Stromal cell of bone marrow (primary cell): ENCODE data around the gene KIF21B.

Experiments
- DNase-seq: peaks from one replicate; pipeline ENCODE4 v3.0.0-alpha.2; 2012; ENCODE audit warnings: low read depth

KIF21B gene, protein sequence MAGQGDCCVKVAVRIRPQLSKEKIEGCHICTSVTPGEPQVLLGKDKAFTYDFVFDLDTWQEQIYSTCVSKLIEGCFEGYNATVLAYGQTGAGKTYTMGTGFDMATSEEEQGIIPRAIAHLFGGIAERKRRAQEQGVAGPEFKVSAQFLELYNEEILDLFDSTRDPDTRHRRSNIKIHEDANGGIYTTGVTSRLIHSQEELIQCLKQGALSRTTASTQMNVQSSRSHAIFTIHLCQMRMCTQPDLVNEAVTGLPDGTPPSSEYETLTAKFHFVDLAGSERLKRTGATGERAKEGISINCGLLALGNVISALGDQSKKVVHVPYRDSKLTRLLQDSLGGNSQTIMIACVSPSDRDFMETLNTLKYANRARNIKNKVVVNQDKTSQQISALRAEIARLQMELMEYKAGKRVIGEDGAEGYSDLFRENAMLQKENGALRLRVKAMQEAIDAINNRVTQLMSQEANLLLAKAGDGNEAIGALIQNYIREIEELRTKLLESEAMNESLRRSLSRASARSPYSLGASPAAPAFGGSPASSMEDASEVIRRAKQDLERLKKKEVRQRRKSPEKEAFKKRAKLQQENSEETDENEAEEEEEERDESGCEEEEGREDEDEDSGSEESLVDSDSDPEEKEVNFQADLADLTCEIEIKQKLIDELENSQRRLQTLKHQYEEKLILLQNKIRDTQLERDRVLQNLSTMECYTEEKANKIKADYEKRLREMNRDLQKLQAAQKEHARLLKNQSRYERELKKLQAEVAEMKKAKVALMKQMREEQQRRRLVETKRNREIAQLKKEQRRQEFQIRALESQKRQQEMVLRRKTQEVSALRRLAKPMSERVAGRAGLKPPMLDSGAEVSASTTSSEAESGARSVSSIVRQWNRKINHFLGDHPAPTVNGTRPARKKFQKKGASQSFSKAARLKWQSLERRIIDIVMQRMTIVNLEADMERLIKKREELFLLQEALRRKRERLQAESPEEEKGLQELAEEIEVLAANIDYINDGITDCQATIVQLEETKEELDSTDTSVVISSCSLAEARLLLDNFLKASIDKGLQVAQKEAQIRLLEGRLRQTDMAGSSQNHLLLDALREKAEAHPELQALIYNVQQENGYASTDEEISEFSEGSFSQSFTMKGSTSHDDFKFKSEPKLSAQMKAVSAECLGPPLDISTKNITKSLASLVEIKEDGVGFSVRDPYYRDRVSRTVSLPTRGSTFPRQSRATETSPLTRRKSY (N-terminal part only)

DNA sequence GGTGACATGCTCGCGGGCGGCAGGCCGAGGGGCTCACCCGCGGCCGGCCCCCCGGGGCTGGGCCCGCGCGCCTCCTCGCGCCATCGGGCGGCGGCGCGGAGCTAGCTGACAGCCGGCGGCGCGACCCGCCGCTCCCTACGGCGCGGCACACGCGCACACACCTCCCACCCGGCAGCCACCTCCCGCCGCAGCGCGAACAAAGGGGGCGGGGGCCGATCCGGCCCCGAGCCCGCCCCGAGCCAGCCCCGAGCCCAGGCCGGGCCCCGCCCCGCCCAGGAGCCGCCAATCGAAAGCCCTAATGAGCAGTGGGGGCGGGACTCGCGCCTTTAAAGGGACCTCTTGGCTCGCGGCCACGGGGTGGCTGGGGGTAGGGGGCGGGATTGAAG lies at the start of gene KIF21B:
Gene KIF21B, minus strand, starts transcription at position 198 of the 386 bp plus-strand sequence. CDS start 331 bp downstream, outside the sequence.
- no peak for DNase-seq

- no peak for DNase-seq
Observed at GRCh38 chr1:201072922-201073321, 49.4 kb upstream of the KIF21B start.

DNA sequence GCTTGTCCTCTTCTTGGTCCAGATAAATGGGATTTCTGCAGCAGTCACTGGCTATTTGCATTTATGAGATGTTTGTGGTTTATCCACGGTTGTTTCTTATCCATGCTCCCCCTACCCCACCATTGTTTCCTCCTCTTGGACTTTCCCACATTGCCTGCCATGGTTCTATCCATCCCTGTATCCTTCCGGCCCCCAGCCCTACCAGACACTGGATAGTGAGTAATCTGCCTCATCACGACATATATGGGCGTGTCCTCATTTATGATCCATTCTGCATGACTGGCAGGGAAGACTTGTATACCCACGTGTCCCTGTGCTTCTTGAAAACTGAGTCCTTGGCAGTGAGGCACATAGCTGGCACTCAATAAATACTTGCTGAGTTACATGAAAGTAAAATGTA lies 48.6 kb upstream of the KIF21B start:
- no peak for DNase-seq

DNA sequence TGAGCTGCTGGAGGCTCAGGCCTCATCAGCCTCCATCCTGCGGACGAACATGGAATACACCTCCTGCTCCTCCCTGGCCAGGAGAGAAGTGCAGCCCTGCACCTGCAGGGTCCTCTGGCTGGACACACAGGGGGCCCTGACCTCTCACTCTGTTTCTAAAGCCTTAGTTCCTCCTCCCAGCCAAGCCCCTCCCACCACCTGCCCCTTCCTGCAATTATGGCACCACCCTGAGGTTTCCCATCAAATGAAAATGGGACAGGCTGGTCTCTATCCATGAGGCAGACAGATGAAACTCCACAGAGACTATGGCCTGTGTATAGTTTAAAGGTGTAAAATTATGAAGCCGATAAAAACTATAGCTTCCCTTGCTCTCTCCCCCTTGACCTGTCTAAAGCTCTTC lies 46.1 kb upstream of the KIF21B start:
- DNase-seq: no peak

GRCh38 chr1:201068976-201069375 lies 45.5 kb upstream of the KIF21B start:
- no peak for DNase-seq

- no peak for DNase-seq
Observed at GRCh38 chr1:201066986-201067385, 43.5 kb upstream of the KIF21B start.

- DNase-seq: no peak
Observed at GRCh38 chr1:201065686-201066085, 42.2 kb upstream of the KIF21B start.

GRCh38 chr1:201064806-201065205 lies 41.3 kb upstream of the KIF21B start:
- no peak for DNase-seq

GRCh38 chr1:201063145-201063544 lies 39.6 kb upstream of the KIF21B start:
- no peak for DNase-seq

DNA sequence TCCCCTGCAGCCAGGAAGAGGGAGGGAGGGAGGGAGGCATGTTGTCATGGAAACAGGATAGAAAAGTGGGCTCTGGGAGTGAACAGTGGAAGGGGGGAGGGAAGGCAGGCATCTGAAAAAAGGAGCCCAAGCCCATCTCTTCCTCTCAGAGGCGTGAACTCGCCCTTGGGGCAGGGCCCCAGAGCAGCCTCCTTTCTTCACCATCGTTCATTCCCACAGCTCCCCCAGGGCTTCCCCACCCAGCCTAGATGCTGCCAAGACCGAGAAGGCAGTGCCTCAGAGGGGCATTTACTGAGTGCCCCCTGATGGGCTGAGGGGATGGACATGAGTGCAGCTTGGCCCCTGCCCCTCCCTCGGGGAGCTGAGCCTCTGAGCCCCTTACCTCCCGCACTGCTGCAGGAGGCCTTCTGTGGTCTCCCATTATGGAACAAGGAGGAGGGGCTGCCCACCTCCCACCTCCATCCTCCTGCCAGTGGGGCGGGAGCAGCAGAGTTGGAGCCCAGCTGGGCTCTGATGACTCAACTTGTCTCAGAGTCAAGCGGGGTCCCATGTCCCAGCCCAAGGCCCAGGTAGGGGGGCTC lies 39.1 kb upstream of the KIF21B start:
- no peak for DNase-seq

DNA sequence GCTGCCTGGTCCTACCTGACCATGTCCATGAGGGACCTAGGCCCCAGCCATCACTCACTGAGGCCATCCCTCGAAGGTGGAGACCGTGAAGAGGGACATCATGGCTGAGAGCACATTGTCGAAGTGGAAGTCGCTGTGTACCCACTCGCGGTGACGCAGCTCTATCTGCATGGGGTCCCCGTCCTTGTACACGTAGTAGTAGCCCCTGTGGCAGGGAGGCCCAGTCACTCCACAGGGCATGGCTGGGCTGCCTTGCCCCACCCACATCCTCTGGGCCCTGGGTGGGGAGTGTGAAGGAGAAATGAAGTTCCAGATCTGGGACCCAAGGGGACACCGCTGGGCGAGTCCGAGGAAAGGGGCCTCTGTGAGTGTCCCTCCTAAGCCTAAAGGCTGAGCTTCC lies 38.4 kb upstream of the KIF21B start:
- no peak for DNase-seq

GRCh38 chr1:201061049-201061448 lies 37.5 kb upstream of the KIF21B start:
- no peak for DNase-seq

GRCh38 chr1:201060586-201060985 lies 37.1 kb upstream of the KIF21B start:
- DNase-seq: no peak

GRCh38 chr1:201059871-201060555 lies 36.5 kb upstream of the KIF21B start:
- DNase-seq: no peak

- no peak for DNase-seq
Observed at GRCh38 chr1:201059401-201059800, 35.9 kb upstream of the KIF21B start.

GRCh38 chr1:201054091-201054543 lies 30.6 kb upstream of the KIF21B start:
- no peak for DNase-seq

GRCh38 chr1:201053155-201053860 lies 29.8 kb upstream of the KIF21B start:
- DNase-seq: no peak

DNA sequence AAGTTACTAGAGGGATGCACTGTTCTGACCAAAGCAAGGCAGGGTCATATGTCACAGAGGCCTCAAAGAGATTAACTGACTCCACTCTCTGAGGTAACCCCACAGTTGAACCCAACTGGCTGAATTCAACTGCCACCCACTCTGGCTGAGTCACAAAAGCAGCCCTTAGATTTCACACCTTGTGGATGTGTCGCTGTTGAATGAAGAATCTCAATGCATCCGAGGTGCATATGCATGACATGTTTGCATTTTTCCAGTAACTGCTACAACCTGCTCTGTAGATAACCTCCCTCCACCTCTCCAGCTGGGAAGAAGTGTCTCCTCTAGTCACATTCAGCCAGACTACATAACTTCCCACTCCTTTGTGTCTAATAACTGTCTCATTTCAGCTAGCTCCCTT lies 27.9 kb upstream of the KIF21B start:
- DNase-seq: no peak

- peak; percentile 25 for DNase-seq
Observed at GRCh38 chr1:201050515-201051277, 27.2 kb upstream of the KIF21B start.
